Panc1 (cell line): Measurements from ENCODE around the gene TNFSF11. TPM values are rescaled to one million over a fixed set of nuclear protein-coding genes. Genes with fewer than 3 reads are reported as not detected.

Experiments used
- ATAC-seq: fragments of 200-7000 bp; cut with Tn5 transposase; 2 replicates; pipeline ENCODE4 v1.9.1; 2020; ENCODE audit warnings: mild to moderate bottlenecking, moderate library complexity
- BruUV-seq: library from RNA; stranded (reverse); fragments of 400-500 nt; replicated peaks from 2 replicates; lab custom pipeline; 2021; lab: Mats Ljungman, UMichigan
- CTCF ChIA-PET: fragments of 300-600 bp; sonication (Branson Sonifier 250); formaldehyde crosslinking; loops from one replicate; lab custom pipeline; 2022; ENCODE audit warnings: antibody characterized with exemption; lab: Charles Lee
- POLR2A ChIA-PET: fragments of 300-600 bp; sonication (Branson Sonifier 250); formaldehyde crosslinking; loops from one replicate; lab custom pipeline; 2022; ENCODE audit warnings: antibody characterized with exemption; lab: Charles Lee
- DNase-seq: peaks from one replicate; pipeline ENCODE4 v3.0.0-alpha.2; 2010; ENCODE audit warnings: low read depth, low spot score
- H3K27ac ChIP-seq: 2 replicates; pipeline ENCODE4 v1.5.1; 2011; ENCODE audit warnings: mild to moderate bottlenecking, low read length, inconsistent platforms
- H3K27me3 ChIP-seq: fragments of 200-500 bp; sonication (Bioruptor generic); 2 replicates; pipeline ENCODE4 v1.6.0; 2014; ENCODE audit warnings: low read length, inconsistent platforms; ENCODE audit not compliant: control insufficient read depth, insufficient read depth
- H3K36me3 ChIP-seq: fragments of 200-500 bp; sonication (Bioruptor generic); 2 replicates; pipeline ENCODE4 v1.5.1; 2014; ENCODE audit warnings: inconsistent platforms, mild to moderate bottlenecking, low read length, moderate library complexity; ENCODE audit not compliant: control insufficient read depth, insufficient read depth
- H3K4me1 ChIP-seq: 2 replicates; pipeline ENCODE4 v1.5.1; 2011; ENCODE audit warnings: inconsistent platforms, mild to moderate bottlenecking, low read length, moderate library complexity; ENCODE audit not compliant: control insufficient read depth, insufficient read depth
- H3K4me3 ChIP-seq, 2 experiments: 2 replicates each; pipeline ENCODE4 v1.5.1; 2011 to 2012; ENCODE audit warnings: low read depth in 2 of 2, low read length in 2 of 2, mild to moderate bottlenecking in 2 of 2, inconsistent platforms in 1 of 2, moderate library complexity in 1 of 2
- H3K9me3 ChIP-seq: fragments of 200-500 bp; sonication (Bioruptor generic); 2 replicates; pipeline ENCODE4 v1.5.1; 2014; ENCODE audit warnings: low read depth, mild to moderate bottlenecking, inconsistent platforms, low read length, moderate library complexity; ENCODE audit not compliant: control insufficient read depth, insufficient read depth
- POLR2AphosphoS5 ChIP-seq: IDR thresholded peaks from 2 replicates; pipeline ENCODE4 v1.6.1; 2012; ENCODE audit warnings: mild to moderate bottlenecking, low read depth, low read length, moderate library complexity
- SIN3A ChIP-seq: IDR thresholded peaks from 2 replicates; pipeline ENCODE4 v1.6.1; 2012; ENCODE audit warnings: low read depth, mild to moderate bottlenecking, low read length, moderate library complexity, borderline replicate concordance; ENCODE audit not compliant: insufficient read depth
- TCF7L2 ChIP-seq: IDR thresholded peaks from 2 replicates; pipeline ENCODE4 v1.6.1; 2011; ENCODE audit warnings: mild to moderate bottlenecking, low read depth, low read length, inconsistent platforms
- in situ Hi-C: cut with HindIII; loops from 2 replicates; pipeline ENCODE4 v1.10.0; 2016; ENCODE audit warnings: low sequenced_read_pairs, low pct_unique_long_range_greater_than_20kb
- intact Hi-C: fragments of 100-400 bp; cut with micrococcal nuclease; formaldehyde crosslinking; loops from one replicate; pipeline ENCODE4 v1.10.0; 2022; ENCODE audit not compliant: unreplicated experiment
- total RNA-seq: library from RNA; stranded (reverse); gene quantifications from one replicate; pipeline ENCODE4 v1.2.1, GENCODE V29; 2021; ENCODE audit not compliant: unreplicated experiment
- TF ChIP-seq, protein P1 (sequence below), 2 experiments: IDR thresholded peaks; 2 replicates each; pipeline ENCODE4 v1.6.1; 2011 to 2012; ENCODE audit warnings: low read depth in 2 of 2, control low read depth in 1 of 2, low read length in 1 of 2, mild to moderate bottlenecking in 1 of 2, moderate library complexity in 1 of 2; ENCODE audit not compliant: insufficient read depth in 1 of 2

The TNFSF11 gene
- total RNA-seq, 1 experiment from 2014 or later: not detected

DNA sequence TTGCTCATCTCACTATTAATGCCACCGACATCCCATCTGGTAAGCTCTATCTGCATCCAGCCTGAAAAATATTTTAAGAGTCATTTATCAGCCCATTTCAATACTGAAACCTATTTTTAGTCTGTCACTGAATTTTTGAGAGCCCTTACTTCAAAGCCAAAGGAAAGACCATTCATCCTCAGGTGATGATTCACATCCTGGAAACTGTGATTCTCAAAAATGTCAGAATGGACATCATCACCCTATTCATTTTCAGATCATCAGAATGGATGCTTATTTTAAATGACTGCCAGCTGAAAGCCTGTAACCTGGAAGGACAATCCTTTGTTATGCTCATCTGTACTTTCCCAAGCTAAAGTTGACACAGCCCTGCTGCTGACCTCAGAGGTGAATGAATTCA lies 27.0 kb downstream of the TNFSF11 start:
- CTCF ChIA-PET: no interaction called here
- H3K4me1 ChIP-seq: no peaks in the 10 kb centered on the region
- DNase-seq (no peak), ATAC-seq (no peak)
- BruUV-seq: no TSS peak
- no peak overlapping the region for H3K27ac ChIP-seq
- H3K27me3 ChIP-seq: peaks cover 2% of the 10 kb centered on the region; the same call in 1 of the 2 replicates
- TF ChIP-seq SIN3A (no peak), TCF7L2 (no peak), POLR2AphosphoS5 (no peak)
- TF ChIP-seq, protein P1, sequence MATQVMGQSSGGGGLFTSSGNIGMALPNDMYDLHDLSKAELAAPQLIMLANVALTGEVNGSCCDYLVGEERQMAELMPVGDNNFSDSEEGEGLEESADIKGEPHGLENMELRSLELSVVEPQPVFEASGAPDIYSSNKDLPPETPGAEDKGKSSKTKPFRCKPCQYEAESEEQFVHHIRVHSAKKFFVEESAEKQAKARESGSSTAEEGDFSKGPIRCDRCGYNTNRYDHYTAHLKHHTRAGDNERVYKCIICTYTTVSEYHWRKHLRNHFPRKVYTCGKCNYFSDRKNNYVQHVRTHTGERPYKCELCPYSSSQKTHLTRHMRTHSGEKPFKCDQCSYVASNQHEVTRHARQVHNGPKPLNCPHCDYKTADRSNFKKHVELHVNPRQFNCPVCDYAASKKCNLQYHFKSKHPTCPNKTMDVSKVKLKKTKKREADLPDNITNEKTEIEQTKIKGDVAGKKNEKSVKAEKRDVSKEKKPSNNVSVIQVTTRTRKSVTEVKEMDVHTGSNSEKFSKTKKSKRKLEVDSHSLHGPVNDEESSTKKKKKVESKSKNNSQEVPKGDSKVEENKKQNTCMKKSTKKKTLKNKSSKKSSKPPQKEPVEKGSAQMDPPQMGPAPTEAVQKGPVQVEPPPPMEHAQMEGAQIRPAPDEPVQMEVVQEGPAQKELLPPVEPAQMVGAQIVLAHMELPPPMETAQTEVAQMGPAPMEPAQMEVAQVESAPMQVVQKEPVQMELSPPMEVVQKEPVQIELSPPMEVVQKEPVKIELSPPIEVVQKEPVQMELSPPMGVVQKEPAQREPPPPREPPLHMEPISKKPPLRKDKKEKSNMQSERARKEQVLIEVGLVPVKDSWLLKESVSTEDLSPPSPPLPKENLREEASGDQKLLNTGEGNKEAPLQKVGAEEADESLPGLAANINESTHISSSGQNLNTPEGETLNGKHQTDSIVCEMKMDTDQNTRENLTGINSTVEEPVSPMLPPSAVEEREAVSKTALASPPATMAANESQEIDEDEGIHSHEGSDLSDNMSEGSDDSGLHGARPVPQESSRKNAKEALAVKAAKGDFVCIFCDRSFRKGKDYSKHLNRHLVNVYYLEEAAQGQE (IDR thresholded peaks at IDR 0.05; ENCODE audit: insufficient read depth in 1 of 2, low read depth in 2 of 2, low read length in 1 of 2): no peak
- POLR2A ChIA-PET: no interaction called here
- in situ Hi-C loops (no loop called here), intact Hi-C loops (no loop called here)
- H3K36me3 ChIP-seq: no peaks in the 10 kb centered on the region
- no peaks in the 10 kb centered on the region for H3K9me3 ChIP-seq
- no peak overlapping the region for H3K4me3 ChIP-seq

DNA sequence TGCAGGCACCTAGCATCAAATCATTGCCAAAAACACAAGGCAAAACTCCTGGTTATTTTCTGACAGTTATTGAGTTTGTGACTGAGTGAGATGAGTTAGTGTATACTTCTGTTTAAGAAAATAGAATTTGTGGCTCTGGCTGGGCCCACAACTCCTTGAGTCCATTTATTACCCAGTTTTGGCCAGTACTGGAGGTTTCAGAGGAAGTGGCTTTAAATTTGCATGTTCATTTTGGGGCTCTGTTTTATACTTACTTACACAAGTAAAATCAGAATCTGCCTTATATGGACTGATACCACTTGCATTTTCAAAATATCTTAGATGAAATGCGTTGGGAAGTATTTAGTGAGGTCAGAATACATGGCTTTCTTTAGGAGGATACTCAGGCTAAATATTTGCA lies 29.0 kb downstream of the TNFSF11 start:
- Histone ChIP-seq H3K27me3 (peaks cover 2% of the 10 kb centered on the region; the same call in 1 of the 2 replicates), H3K4me1 (no peaks in the 10 kb centered on the region), H3K27ac (no peak overlapping the region), H3K36me3 (no peaks in the 10 kb centered on the region), H3K9me3 (no peaks in the 10 kb centered on the region), H3K4me3 (no peak overlapping the region)
- POLR2A ChIA-PET: no interaction called here
- intact Hi-C loops (no loop called here), in situ Hi-C loops (no loop called here)
- BruUV-seq: no TSS peak
- DNase-seq: no peak
- CTCF ChIA-PET: no interaction called here
- TF ChIP-seq SIN3A (no peak), TCF7L2 (no peak), POLR2AphosphoS5 (no peak)
- TF ChIP-seq, protein P1 (IDR thresholded peaks at IDR 0.05; ENCODE audit: insufficient read depth in 1 of 2, low read depth in 2 of 2, low read length in 1 of 2): no peak
- no peak for ATAC-seq

DNA sequence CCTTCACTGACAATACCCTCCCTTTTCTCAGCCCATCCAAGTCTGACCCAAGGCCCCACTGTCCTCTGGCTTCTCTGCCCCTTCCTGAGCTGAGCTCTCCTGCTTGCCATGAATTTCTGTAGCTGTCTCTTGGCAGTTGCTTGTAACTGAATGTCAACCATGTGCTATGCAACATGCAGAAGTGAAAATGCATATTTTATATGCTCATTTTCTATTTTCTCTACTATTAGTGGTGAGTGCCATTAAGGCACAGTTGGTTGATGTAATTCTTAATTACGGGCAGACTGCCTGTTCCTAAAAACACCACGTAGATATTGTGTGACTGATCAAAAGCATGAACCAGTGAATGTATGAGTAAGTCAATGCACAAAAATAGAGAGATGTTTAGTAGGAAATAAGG lies 29.6 kb downstream of the TNFSF11 start:
- Histone ChIP-seq H3K4me3 (no peak overlapping the region), H3K9me3 (no peaks in the 10 kb centered on the region), H3K36me3 (no peaks in the 10 kb centered on the region), H3K27ac (no peak overlapping the region), H3K4me1 (no peaks in the 10 kb centered on the region), H3K27me3 (peaks cover 2% of the 10 kb centered on the region; the same call in 1 of the 2 replicates)
- intact Hi-C loops (no loop called here), in situ Hi-C loops (no loop called here)
- no peak for TF ChIP-seq SIN3A
- DNase-seq (no peak), ATAC-seq (no peak)
- CTCF ChIA-PET: no interaction called here
- POLR2A ChIA-PET: no interaction called here
- BruUV-seq: no TSS peak
